Measurements from ENCODE around the gene IQSEC2.

- no peak for TF ChIP-seq MAFK (IDR thresholded peaks at IDR 0.05; ENCODE audit: low read depth, low read length)
- no peak for TF ChIP-seq SP1 (IDR thresholded peaks at IDR 0.05; ENCODE audit: low read depth, low read length)
- no peak for TF ChIP-seq CTCF (IDR thresholded peaks at IDR 0.05; ENCODE audit: control extremely low read depth in 1 of 3, insufficient read depth in 1 of 3, low read depth in 1 of 3, low read length in 3 of 3)
- no peak for TF ChIP-seq SP4 (IDR thresholded peaks at IDR 0.05; ENCODE audit: low read length)
- TF ChIP-seq CHD1 (IDR thresholded peaks at IDR 0.05; ENCODE audit: low read depth, low read length) = no peak
- no peak for TF ChIP-seq ASH2L (IDR thresholded peaks at IDR 0.05; ENCODE audit: low read length)
- TF ChIP-seq, protein P1, sequence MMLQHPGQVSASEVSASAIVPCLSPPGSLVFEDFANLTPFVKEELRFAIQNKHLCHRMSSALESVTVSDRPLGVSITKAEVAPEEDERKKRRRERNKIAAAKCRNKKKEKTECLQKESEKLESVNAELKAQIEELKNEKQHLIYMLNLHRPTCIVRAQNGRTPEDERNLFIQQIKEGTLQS (IDR thresholded peaks at IDR 0.05; ENCODE audit: insufficient read depth, low read depth, low read length) = no peak
Observed at GRCh38 chrX:53308836-53309235, 27.5 kb upstream of the IQSEC2 start.

All from H1 (cell line).